Measurements from ENCODE around the gene CDCA7. TPM values are rescaled to one million over a fixed set of nuclear protein-coding genes. Genes with fewer than 3 reads are reported as not detected.

Gene CDCA7
- total RNA-seq, 1 donor from 2014 or later: 3.2 TPM

DNA sequence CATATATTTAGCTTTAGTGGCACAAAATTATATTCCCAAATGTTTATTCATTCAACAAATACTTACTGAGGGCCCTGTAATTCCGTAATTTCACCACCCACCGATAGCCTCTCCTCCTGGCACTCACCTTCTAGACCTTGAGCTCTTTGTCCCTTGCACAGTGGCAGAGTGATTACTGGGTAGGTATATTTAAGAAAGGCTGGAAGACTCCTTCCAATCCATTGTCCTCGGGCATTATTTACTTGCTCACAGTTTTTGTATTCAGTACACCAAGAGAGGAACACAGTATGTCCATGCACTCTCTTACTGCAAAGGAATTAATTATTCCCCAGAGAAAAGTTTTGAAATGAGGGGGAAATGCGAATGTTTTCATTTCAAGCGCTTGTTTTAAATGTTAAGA is 1.1 kb upstream of the CDCA7 start:
- no peaks in the 10 kb centered on the region for H3K36me3 Mint-ChIP-seq (ENCODE audit: unreplicated experiment)
- peaks cover 2% of the 10 kb centered on the region for H3K9me3 Mint-ChIP-seq (ENCODE audit: unreplicated experiment)
- no peak for DNase-seq
- no peaks in the 10 kb centered on the region for H3K4me1 Mint-ChIP-seq (ENCODE audit: low read depth, unreplicated experiment)
- peaks cover 3% of the 10 kb centered on the region for H3K27me3 Mint-ChIP-seq (ENCODE audit: unreplicated experiment)
- H3K27ac Mint-ChIP-seq (ENCODE audit: unreplicated experiment): no peak overlapping the region
- TF ChIP-seq, protein P1, sequence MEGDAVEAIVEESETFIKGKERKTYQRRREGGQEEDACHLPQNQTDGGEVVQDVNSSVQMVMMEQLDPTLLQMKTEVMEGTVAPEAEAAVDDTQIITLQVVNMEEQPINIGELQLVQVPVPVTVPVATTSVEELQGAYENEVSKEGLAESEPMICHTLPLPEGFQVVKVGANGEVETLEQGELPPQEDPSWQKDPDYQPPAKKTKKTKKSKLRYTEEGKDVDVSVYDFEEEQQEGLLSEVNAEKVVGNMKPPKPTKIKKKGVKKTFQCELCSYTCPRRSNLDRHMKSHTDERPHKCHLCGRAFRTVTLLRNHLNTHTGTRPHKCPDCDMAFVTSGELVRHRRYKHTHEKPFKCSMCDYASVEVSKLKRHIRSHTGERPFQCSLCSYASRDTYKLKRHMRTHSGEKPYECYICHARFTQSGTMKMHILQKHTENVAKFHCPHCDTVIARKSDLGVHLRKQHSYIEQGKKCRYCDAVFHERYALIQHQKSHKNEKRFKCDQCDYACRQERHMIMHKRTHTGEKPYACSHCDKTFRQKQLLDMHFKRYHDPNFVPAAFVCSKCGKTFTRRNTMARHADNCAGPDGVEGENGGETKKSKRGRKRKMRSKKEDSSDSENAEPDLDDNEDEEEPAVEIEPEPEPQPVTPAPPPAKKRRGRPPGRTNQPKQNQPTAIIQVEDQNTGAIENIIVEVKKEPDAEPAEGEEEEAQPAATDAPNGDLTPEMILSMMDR (IDR thresholded peaks at IDR 0.05; ENCODE audit: partially characterized antibody, unreplicated experiment): no peak
- H3K4me3 Mint-ChIP-seq (ENCODE audit: unreplicated experiment): peak overlapping the region; percentile 93

- no peak for DNase-seq
- Mint-ChIP-seq H3K9me3 (ENCODE audit: unreplicated experiment) (peaks cover 2% of the 10 kb centered on the region), H3K27me3 (ENCODE audit: unreplicated experiment) (peaks cover 3% of the 10 kb centered on the region), H3K4me3 (ENCODE audit: unreplicated experiment) (peak overlapping the region; percentile 93), H3K27ac (ENCODE audit: unreplicated experiment) (peak overlapping the region; percentile 68), H3K4me1 (ENCODE audit: low read depth, unreplicated experiment) (no peaks in the 10 kb centered on the region), H3K36me3 (ENCODE audit: unreplicated experiment) (no peaks in the 10 kb centered on the region)
- TF ChIP-seq, protein P1 (IDR thresholded peaks at IDR 0.05; ENCODE audit: partially characterized antibody, unreplicated experiment): no peak
Measured at GRCh38 chr2:173354073-173354581, 545 bp upstream of the CDCA7 start.

DNA sequence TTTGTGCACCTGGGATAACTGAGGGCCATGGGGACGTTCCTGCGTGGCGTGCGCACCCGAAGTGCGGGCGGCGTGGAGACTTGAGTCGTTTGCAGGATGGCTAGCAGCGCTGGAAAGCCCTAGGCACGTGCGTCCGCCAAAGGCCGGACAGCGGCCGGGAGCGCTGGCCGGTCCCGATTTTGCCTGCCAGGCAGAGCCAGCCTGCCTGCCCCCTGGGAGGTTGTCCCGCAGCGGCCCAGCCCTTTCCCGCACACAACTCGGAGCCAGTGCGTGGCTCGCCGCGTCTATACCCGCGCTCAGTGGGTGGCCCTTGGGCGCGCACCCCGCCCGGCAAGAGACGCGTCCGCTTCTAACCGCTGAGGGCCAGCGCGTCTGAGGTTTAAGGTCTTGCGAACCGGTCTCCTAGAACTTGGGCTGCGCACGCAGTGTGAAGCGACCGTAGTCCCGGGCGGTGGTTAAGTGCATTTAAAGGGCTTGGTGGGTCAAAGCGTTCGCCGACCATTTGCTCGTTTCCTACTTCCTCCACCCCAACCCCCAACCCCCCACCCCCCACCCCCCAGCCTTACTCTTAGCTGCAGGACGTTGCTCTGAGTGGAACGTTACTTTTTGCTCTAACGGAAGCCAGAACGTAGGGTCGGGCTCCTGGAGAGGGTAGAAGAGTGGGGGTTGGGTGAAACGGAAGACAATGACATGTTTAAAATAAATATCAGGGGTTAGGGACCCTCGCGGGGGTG is 627 bp downstream of the CDCA7 start:
- Mint-ChIP-seq H3K4me1 (ENCODE audit: low read depth, unreplicated experiment) (no peaks in the 10 kb centered on the region), H3K4me3 (ENCODE audit: unreplicated experiment) (peak overlapping the region; percentile 89), H3K36me3 (ENCODE audit: unreplicated experiment) (no peaks in the 10 kb centered on the region), H3K27ac (ENCODE audit: unreplicated experiment) (no peak overlapping the region), H3K27me3 (ENCODE audit: unreplicated experiment) (peaks cover 3% of the 10 kb centered on the region), H3K9me3 (ENCODE audit: unreplicated experiment) (peaks cover 2% of the 10 kb centered on the region)
- DNase-seq: peak; percentile 56
- TF ChIP-seq, protein P1 (IDR thresholded peaks at IDR 0.05; ENCODE audit: partially characterized antibody, unreplicated experiment): no peak

DNA sequence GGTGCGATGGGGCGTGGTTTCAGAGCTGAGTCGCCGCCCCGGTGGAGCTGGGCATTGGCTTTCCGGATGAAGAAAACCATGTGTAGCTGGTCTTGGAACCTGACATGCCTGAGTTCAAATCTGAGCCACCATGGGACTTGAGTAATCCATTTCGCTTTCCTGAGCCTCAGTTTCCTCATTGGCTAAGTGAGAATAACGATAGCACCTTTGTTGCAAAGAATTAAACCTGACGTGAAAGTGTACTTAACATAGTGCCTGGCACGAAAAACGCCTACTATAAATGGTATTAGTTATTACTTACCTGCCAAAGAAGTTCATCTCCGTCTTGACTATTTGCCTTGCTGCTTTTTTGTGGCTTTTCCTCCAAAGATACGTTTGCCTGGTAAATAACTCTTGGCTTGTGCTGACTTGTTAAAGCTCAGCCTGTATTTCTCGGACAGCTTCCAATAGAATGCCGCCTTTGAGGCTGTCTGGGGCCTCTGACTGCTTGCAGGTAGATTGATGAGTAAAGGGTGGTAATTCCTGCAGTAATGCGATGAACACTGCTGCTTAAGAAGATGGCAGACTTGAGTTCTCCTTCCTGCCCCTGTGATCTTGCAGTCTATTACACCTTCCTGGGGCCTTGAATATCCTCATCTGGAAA is 1.3 kb downstream of the CDCA7 start:
- TF ChIP-seq, protein P1 (IDR thresholded peaks at IDR 0.05; ENCODE audit: partially characterized antibody, unreplicated experiment): no peak
- Mint-ChIP-seq H3K27me3 (ENCODE audit: unreplicated experiment) (peaks cover 3% of the 10 kb centered on the region), H3K4me3 (ENCODE audit: unreplicated experiment) (peak overlapping the region; percentile 89), H3K27ac (ENCODE audit: unreplicated experiment) (no peak overlapping the region), H3K36me3 (ENCODE audit: unreplicated experiment) (no peaks in the 10 kb centered on the region), H3K9me3 (ENCODE audit: unreplicated experiment) (peaks cover 2% of the 10 kb centered on the region), H3K4me1 (ENCODE audit: low read depth, unreplicated experiment) (no peaks in the 10 kb centered on the region)
- peak; percentile 23 for DNase-seq

- H3K27ac Mint-ChIP-seq (ENCODE audit: unreplicated experiment): no peak overlapping the region
- TF ChIP-seq, protein P1 (IDR thresholded peaks at IDR 0.05; ENCODE audit: partially characterized antibody, unreplicated experiment): no peak
- peaks cover 2% of the 10 kb centered on the region for H3K9me3 Mint-ChIP-seq (ENCODE audit: unreplicated experiment)
- no peaks in the 10 kb centered on the region for H3K36me3 Mint-ChIP-seq (ENCODE audit: unreplicated experiment)
- DNase-seq: no peak
- peaks cover 3% of the 10 kb centered on the region for H3K27me3 Mint-ChIP-seq (ENCODE audit: unreplicated experiment)
- H3K4me3 Mint-ChIP-seq (ENCODE audit: unreplicated experiment): no peak overlapping the region
- no peaks in the 10 kb centered on the region for H3K4me1 Mint-ChIP-seq (ENCODE audit: low read depth, unreplicated experiment)
Measured at GRCh38 chr2:173357346-173357745, 2.7 kb downstream of the CDCA7 start.
